Activated CD8-positive, alpha-beta memory T cell treated with anti-CD3 and anti-CD28 coated beads, Interleukin-2, amount 50 U/mL, for 24 hours (primary cell): ENCODE measurements around the gene ME1.
A peak's percentile ranks its signal among the peaks of the same experiment; 100 is the strongest.
"Not testable (repeated sequence)": the region's sequence is repeated elsewhere in the genome, so short reads cannot be mapped to it uniquely, and the experiment has no call there.

Source experiments
- DNase-seq: peaks from one replicate; pipeline ENCODE4 v3.0.0-alpha.2; 2020; ENCODE audit errors: extremely low read depth

ME1 gene

GRCh38 chr6:83257791-83258190 is 173.1 kb downstream of the ME1 start:
- DNase-seq: no peak

GRCh38 chr6:83256719-83257118 is 174.1 kb downstream of the ME1 start:
- not testable (repeated sequence) for DNase-seq

GRCh38 chr6:83252719-83253118 is 178.1 kb downstream of the ME1 start:
- DNase-seq: no peak

DNA sequence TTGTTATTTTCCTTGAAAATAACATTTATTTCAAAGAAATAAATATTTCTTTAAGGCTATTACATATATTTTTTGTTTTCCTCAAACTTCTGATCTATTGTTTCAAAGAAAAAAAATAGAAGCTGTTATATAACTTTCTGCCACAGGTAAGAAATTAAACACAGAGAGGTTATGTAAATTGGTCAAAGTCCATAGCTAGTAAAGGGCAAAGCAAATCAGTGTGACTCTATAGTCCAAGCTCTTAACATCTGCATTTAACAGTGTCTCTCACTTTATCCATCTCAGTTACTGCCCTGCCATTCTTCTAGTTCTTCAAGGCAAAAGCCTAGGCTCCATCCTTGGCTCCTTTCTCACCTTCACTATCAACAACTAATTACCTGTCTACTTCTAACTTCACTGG is 180.6 kb downstream of the ME1 start:
- DNase-seq: no peak

DNA sequence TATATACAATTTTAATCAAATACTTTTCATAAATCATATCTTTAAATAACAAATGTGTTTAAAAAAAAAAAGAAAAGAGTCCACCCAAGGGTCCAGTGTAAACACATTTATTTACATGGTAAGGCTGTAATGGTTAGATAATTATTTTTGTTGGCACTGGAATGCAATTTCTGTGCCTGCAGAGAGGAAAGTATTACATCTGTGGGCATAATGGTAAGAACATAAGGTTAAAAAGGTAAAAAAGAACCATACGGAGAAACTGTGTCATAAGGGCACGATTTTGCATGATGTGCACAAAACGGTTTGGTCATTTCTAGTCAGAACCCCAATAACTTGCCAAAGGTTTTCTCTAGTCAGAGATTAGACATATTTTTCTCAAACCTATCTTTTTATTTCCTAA is 183.4 kb downstream of the ME1 start:
- no peak for DNase-seq

DNA sequence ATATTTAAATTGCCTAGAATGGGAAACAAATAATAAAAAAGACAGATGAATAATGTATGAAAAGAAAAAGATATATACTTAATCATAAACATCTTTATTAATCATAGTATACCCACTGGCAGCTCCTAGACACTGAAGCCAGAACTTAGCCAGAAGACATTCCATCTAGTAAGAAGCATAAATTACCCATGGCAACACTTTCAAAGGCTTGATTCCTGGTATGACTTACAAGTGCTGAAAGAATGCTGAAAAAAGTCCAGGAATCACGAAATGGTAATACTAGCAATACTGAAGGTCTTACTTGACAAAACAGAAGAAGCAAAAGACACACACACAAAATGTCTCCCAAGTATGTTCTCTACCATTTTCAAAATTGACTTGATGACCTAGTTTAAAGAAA is 199.7 kb downstream of the ME1 start:
- DNase-seq: no peak

GRCh38 chr6:83226517-83226916 is 204.3 kb downstream of the ME1 start:
- no peak for DNase-seq

DNA sequence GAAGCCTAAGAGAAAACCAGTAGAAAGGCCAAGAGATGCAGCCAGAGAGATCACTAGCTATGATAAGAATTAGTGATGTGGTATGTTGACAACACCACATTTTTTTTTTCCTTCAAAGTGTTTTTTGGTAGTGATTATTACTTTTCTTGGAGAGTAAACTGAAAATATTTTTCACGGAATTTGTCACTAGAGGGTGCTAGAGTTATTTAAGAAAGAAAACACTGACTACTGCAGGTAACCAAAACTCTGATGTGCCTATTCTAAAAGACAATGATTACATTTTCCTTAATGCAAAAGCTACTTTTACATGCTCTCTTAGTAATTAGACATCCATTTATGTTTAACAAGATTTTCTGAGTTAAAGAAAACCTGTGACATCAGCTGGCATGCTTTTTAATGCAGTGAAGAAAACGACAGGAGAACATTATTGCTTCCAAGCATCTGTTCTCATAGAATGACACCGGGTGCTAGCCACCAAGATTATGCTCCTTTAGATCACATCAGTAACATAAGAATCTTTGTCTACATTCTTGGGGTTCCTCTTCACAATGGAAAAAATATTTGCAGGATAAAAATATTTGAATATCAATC is 208.9 kb downstream of the ME1 start:
- DNase-seq: no peak

DNA sequence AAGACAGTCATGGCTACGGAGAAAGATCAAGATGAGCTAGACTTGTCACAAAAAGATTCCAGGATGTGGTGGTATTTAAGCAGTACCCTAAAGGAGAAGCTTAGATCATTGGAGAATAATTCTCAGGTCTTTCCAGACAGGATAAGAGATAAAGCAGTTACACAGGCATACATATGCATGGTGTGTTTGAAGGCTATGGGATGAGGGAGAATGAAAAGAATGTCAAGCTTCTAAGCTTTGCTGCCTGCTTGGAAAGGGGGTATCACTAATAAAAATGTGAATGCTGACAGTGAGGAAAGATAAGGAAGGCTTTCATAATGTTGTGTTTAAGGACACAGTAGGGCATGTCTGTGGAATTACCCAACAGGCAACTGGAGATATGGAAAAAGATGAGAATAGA is 209.6 kb downstream of the ME1 start:
- no peak for DNase-seq

DNA sequence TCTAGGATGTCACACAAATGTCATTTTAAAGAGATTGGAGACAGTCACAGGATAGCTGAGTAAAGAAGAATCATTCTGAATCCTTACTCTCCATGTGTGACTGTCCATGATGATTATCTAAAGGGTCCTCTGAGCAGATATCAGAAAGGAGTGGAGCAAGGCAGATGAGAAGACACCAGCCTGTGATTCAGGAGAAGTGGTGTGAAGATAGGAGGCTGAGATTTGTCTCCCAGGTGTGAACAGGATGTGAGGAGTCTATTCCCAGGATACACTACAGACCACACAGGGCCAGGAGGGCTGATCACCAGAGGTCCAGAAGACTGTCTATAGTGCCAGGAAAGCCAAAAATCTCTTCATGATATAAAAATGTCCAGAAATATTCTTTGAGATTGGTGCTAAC is 210.7 kb downstream of the ME1 start:
- DNase-seq: no peak

DNA sequence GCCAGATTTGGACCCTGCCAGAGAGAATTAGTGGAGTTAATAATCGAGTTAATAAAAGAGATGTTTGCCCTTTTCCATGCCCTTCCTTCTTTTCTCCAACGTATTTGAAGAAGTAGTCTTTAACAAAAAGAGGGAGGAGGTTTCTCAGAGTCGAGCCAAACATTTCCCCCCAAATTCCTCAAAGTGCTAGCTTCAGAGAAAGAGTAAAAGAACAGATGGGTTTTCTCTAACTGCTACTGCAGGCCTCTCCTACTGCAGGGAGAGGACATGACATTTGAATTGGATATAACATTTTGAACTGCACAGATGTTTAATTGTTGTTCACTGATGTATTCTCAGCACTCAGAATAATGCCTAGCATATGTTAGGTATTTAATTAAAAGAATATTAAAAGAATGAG is 212.2 kb downstream of the ME1 start:
- no peak for DNase-seq

DNA sequence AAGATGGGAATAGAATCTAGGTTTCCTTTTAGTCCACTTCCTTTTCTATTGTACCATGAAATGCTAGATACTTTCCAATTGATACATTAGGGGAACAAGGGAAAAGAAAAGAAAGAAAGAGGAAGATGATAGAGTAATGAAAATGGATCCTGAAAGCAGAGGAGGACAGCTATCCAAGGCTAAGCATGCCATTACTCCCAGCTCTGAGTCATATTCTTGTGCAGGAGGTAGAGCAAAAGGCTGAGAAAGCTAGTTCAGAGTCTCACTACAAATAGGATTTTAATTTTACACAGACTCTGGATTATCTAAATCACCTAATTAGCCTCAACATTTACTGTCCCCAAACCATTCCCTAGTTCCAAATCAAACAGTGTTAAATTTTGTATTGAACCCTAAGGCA is 214.0 kb downstream of the ME1 start:
- DNase-seq: no peak

DNA sequence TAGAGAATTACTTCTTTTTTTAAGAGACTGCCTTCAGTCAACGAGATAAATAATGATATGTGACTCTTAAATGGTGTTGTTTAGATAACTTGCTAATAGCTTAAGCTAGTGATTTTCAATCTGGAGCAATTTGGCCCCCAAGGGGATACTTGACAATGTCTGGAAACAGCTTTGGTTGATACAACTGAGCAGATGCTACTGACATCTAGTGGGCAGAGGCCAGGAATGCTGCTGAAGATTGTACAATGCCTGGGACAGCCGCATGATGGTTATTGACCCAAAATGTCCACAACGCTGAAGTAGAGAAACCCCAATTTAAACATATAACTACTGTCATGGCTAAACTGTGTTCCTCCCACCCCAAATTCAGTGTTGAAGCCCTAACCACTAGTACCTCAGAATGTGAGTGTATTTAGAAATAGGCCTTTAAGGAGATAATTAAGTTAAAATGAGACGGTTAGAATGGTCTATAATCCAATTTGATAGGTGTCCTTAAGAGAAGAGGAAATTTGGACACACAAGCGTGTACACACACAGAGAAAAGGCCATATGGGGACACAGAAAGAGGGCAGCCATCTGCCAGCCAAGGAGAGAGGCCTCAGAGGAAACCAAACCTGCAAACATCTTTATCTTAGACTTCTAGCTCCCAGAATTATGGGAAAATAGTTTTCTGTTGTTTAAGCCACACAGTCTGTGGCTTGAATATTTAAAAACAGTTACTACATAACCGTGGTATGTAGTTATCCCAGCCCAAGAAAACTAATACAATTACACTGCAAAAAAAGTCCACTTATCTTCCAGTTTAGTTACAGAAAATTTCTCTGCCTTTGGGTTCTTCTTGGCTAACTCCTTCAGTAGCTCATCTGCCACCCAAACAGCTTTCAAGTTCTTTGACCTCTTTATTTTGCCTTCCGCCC is 215.5 kb downstream of the ME1 start:
- DNase-seq: peak; percentile 18

DNA sequence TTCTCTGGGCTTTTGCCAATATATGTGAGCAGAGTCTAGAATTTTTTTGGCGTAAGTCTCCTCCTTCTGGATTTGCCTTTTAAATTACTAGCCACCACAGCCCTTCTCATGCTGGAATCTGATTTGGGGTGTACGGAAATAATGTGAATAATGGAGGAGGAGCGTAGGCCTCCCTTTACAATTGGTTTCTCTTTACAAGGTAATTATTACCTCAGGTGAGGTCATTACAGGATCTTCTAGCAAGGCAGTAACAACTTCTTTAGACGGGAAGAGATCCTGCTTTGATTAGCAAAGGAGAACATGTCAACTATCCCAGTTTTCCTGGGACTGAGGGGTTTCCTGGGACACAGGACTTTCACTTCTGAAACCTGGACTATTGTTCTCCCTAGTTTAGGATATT is 228.8 kb downstream of the ME1 start:
- no peak for DNase-seq

- DNase-seq: no peak
These were observed 231.0 kb downstream of the ME1 start for GRCh38 chr6:83199863-83200225.

DNA sequence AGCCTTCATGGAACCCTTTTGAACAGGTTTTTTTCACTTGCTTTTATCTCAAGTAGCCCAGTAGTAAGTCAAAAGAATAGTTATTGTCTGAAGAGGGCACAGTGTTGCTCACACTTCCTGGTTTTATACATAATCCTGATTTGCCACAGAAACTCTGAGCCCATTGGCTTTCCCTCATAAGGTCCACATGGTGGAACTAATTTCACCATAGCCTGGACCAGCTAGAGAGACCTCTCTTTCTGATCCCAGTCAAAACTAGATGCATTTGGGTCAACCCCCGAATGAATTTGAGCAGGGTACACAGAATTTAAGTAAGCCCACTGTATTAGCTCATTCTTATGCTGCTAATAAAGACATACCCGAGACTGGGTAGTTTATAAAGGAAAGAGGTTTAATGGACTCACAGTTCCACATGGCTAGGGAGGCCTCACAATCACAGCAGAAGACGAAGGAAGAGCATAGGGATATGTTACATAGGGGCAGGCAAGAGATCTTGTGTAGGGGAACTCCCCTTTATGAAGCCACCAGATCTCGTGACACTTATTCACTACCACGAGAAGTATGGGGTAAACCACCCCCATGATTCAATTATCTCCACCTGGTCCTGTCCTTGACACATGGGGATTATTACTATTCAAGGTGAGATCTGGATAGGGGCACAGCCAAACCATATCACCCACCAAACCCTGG is 231.5 kb downstream of the ME1 start:
- DNase-seq: no peak

DNA sequence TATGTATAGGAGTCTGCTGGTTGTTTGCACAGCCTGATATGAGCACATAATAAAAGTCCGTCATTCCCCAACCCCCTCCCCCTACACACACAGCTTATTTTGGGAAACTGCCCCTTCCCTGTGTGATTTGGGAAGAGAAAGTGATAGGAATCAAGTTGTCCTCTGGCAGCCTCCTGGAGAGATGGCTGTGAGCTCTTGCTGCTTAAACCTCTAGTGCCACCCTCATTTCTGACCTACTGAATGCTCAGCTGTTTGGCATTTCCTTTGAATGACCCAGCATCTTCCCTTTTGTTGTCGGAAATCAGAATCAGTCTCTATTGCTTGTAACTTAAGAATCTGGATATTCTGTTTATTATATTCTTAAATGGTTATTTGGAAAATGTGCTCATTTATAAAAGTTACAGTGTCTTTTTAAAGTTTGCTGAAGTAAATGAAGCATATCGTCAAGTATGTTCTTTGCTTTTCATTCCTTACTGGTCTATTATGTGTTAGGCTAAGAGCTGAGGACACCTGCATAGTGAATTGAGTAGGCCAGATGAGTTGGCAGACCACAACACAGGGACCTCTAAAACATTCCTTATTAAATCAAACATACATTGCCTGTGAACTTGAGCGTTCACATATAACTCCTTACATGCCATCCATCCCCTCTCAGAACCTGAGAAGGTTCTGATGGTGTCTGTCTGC is 232.2 kb downstream of the ME1 start:
- no peak for DNase-seq

DNA sequence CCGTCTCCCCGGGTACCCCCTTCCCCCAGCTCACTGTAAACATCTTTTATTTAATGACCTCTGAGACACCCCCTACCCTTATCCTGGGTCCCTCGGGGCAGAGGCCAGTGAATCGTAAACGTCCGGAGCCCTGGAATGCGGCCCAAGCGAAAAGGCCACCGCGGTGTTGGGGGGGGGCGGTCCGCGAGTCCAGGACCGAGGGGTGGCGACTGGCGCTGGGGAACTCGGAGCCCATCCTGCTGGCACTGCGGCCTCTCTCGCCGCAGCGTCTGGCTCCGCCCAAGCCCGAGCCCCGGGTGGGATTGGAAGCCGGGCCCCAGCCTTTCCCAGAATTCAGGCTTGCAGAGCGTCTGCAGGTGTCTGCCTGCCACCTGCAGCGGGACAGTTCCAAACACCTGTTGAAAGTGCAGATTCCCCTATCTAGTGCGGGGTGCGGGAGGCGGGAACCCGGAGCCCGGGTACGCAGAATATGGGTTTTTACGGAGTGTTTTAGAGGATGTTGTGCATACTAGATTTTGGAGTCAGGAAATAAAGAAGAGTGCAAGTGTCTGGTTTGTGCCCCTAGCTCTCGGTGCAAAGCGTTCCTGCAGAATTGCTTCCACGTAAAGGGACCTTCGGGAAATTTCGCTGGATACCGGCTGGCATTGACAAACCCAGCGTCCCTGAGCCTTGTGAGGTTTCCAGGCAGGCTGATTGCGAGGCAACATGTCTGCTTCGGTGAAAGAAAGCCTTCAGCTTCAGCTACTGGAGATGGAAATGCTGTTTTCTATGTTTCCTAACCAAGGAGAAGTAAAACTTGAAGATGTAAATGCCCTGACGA is 236.9 kb downstream of the ME1 start:
- DNase-seq: no peak

- DNase-seq: peak; percentile 57
These were observed 237.7 kb downstream of the ME1 start, which contains the start of the genes PGM3 and RWDD2A for GRCh38 chr6:83192871-83193746. Gene PGM3, minus strand, starts transcription at chr6:83193265. Its CDS starts 2,253 bp downstream, at chr6:83191012. Gene RWDD2A, plus strand, starts transcription at chr6:83193357. Its CDS starts 1,095 bp downstream, at chr6:83194452.

DNA sequence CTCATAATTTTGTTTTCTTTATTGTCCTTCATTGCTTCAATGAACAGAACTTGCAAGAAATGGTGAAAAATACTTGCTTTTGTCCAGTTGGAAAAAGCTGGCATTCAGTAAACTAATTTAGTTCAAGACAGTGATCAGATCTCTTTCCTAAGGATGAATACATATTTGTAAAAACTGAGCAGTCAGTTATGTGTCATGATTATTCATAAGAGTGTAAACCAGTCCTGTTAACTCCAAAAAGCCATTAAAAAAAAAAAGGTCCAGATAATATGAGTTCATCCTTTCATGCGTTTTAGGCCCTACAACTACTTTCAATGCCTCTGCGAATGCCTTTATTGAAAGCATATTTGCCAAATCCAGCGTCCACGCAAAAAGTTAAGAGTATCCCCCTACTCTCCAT is 238.4 kb downstream of the ME1 start:
- DNase-seq: no peak
